ENCODE measurements around the gene C3orf33.

Gene C3orf33

GRCh38 chr3:155741101-155741500 is 65.0 kb downstream of the C3orf33 start:
- DNase-seq, result no peak

DNA sequence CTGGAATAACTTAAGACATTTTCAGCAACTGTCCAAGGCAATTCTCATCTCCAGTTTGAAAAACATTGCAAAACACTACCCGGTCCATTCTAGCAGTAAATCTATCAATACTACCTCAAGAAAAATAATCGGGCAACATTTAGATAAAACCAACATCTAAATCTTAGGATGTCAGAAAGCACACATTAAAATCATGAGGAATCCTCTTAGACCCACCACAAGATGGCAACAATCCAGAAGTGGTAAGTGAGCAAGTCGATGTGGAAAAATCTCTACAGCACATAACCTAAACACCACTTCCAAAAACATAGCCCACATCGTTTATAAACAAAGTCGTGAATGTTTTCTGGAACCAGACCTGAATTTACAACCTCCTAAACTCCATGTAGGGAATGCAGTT is 66.9 kb downstream of the C3orf33 start:
- DNase-seq, result no peak

GRCh38 chr3:155738580-155739076 is 67.5 kb downstream of the C3orf33 start:
- no peak for DNase-seq

GRCh38 chr3:155737844-155738460 is 68.1 kb downstream of the C3orf33 start:
- DNase-seq, result no peak

- DNase-seq, result no peak
Measured at GRCh38 chr3:155736381-155736780, 69.7 kb downstream of the C3orf33 start.

DNA sequence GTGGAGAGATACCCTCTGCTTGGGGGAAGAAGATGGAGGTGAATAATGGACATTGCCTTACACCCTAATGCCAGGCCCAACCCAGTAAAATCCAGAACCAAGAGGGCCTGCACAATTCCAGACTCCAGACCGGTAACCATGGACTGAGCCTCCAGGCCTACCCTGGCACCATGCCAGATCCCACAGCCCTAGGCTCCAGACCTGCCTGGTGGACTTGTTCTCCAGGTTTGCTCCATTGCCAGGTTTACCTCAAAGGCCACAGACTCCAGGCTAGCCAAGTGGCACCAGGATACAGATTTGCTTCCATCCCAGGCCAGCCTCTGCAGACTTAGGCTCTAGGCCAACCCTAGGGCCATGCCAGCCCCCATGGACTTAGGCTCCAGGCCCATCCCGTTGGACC is 75.2 kb downstream of the C3orf33 start:
- no peak for DNase-seq

DNA sequence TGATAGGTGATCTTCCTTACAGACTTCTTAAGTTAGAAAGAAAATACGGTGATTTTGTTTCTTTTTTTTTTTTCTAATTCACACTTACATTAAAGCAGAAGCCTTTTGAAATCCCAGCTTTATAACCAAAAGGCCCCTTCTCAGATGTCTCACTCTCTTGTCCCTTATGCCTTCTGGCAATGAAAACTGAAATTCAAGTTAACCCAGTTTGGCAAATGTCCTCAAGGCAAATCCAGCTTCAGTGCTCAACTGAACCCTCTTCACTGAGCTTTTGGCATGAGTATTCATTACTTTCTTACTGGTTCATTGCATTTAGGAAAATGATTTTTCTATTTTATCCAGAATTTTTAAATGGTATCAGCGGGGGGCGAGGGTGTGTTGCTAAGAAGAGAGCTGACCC is 78.2 kb downstream of the C3orf33 start:
- no peak for DNase-seq

GRCh38 chr3:155714295-155714718 is 91.8 kb downstream of the C3orf33 start:
- no peak for DNase-seq
